ENCODE measurements around the gene WFS1.

WFS1 gene

GRCh38 chr4:6277935-6278800, 8.5 kb downstream of the WFS1 start:
- no peak overlapping the region for H3K27ac ChIP-seq
- H3K4me3 ChIP-seq, result no peak overlapping the region
- H3K9ac ChIP-seq (ENCODE audit: insufficient read length), result no peak overlapping the region
- H3K9me3 ChIP-seq (ENCODE audit: low read depth, low read length), result no peaks in the 10 kb centered on the region
- H3K36me3 ChIP-seq (ENCODE audit: insufficient read depth, low read length), result no peaks in the 10 kb centered on the region
- DNase-seq (ENCODE audit: low read depth, low spot score), result no peak
- TF ChIP-seq POLR2AphosphoS5 (IDR thresholded peaks at IDR 0.05; ENCODE audit: borderline replicate concordance, low read depth, low read length) (no peak), EZH2 (IDR thresholded peaks at IDR 0.05) (no peak), FOXP2 (optimal IDR thresholded peaks at IDR 0.05; ENCODE audit: control extremely low read depth, extremely low read length, insufficient read depth) (no peak)

GRCh38 chr4:6278801-6279197, 9.1 kb downstream of the WFS1 start:
- Histone ChIP-seq H3K9ac (ENCODE audit: insufficient read length) (no peak overlapping the region), H3K27ac (no peak overlapping the region), H3K9me3 (ENCODE audit: low read depth, low read length) (no peaks in the 10 kb centered on the region), H3K36me3 (ENCODE audit: insufficient read depth, low read length) (no peaks in the 10 kb centered on the region), H3K4me3 (no peak overlapping the region)
- DNase-seq (ENCODE audit: low read depth, low spot score), result no peak
- TF ChIP-seq EZH2 (IDR thresholded peaks at IDR 0.05) (no peak), FOXP2 (optimal IDR thresholded peaks at IDR 0.05; ENCODE audit: control extremely low read depth, extremely low read length, insufficient read depth) (no peak), POLR2AphosphoS5 (IDR thresholded peaks at IDR 0.05; ENCODE audit: borderline replicate concordance, low read depth, low read length) (no peak)

DNA sequence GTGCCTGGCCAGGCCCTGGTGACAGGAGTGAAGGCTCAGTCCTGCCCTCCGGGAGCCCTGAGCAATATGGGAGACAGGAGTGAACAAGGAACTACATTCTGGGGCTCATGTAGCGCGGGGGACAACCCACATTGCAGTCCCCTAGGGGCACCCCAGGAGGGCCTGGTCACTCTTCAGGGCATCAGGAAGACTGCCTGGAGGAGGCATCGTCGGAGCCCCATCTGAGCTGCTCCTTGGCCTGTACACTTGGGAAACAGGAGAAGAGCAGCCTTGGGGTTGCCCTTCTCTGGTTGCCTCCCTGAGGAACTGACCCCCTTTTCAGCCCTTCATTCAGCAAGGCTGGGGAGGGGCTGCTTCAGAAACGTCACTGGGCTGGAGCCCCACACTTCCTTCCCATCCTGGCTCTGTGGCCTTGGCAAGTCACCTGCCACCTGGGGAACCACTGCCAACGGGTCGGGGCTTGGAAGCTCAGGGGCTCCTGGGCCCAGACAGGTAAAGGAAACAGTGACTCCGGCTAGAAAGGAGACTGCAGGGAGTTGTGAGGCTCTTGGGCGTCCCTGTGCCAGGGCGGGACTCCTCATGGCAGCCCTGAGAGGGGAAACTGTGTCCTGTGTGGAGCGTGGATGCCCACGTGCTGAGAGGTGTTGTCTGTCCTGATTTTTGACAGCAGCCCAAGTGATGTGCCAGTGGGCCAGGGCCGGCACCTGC, 10.1 kb downstream of the WFS1 start:
- H3K27ac ChIP-seq, result no peak overlapping the region
- H3K4me3 ChIP-seq, result no peak overlapping the region
- H3K36me3 ChIP-seq (ENCODE audit: insufficient read depth, low read length), result no peaks in the 10 kb centered on the region
- DNase-seq (ENCODE audit: low read depth, low spot score), result no peak
- no peak overlapping the region for H3K9ac ChIP-seq (ENCODE audit: insufficient read length)
- TF ChIP-seq FOXP2 (optimal IDR thresholded peaks at IDR 0.05; ENCODE audit: control extremely low read depth, extremely low read length, insufficient read depth), result no peak
- no peak for TF ChIP-seq EZH2 (IDR thresholded peaks at IDR 0.05)
- no peaks in the 10 kb centered on the region for H3K9me3 ChIP-seq (ENCODE audit: low read depth, low read length)

DNA sequence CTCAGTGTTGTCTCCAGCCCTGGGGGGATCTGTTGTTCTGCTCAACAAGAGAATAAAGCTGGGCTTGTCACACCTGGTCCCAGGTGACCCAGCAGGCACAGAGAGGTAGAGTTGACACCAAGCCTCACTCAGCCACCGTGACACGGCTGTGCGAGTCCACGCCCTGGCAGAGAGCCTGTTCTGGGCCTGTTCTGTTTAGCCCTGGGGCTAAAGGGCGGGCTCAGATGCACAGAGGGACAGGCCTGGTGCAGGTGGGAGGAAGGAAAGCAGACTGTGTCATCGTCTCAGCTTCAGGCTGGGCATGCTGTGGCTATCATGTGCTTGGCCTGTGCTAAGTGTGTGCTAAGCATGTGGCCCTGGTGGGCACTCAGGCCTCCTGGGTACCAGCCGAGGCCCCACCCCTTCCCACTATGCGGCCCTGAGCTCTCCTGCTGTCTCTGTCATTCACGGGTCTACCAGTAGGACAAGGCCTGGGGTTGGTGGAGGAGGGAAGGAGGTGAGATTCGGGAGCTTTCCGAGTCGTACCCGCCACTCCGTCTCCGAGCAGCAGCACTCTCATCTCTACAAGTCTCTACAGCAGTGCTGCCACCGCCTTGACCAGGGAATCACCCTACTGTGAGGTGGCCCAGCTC, 10.8 kb downstream of the WFS1 start:
- DNase-seq (ENCODE audit: low read depth, low spot score), result no peak
- Histone ChIP-seq H3K36me3 (ENCODE audit: insufficient read depth, low read length) (no peaks in the 10 kb centered on the region), H3K4me3 (no peak overlapping the region), H3K27ac (no peak overlapping the region), H3K9ac (ENCODE audit: insufficient read length) (no peak overlapping the region), H3K9me3 (ENCODE audit: low read depth, low read length) (no peaks in the 10 kb centered on the region)
- TF ChIP-seq EZH2 (IDR thresholded peaks at IDR 0.05) (no peak), FOXP2 (optimal IDR thresholded peaks at IDR 0.05; ENCODE audit: control extremely low read depth, extremely low read length, insufficient read depth) (no peak), POLR2AphosphoS5 (IDR thresholded peaks at IDR 0.05; ENCODE audit: borderline replicate concordance, low read depth, low read length) (no peak)

DNA sequence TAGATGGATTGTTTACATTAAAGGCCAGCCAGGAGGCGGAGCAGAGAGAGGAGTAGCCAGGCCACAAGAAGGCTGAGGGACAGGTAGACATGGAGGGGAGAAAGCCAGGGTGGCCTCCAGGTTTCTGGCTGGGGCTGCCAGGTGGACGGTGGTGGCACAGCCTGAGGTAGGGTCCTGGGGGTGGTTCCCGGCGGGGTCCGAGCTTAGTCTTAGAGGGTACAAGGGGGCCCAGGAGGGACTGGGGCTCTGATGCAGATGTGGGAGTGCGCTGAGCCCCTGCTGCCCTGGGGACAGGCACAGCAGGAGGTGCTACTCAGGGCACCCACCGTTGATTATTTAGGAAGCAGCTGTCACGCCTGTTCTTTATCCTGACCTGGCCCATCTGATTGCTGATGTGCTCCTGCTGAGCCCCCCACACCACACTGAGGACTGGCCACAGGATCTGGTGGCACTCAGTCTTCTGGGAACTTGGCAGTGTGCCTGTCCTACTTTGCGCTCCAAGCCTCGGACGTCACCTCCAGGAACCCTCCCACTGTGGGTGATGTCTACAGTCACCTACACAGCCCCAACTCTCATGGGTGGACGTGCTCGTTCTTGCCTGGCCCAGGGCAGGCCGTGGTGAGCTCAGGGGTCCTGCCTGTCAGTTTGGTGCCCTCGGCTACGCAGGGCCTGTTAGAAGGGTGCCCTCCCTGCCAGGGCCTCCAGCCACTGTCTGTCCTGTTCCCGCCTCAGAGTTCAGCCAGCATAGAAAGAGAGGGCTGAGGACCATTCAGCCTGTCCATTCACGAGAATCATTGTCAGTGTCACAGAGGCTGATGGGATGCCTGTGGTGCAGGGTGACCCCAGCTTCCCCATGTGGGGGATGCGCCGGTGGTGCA, 12.0 kb downstream of the WFS1 start:
- DNase-seq (ENCODE audit: low read depth, low spot score), result no peak
- Histone ChIP-seq H3K4me3 (no peak overlapping the region), H3K36me3 (ENCODE audit: insufficient read depth, low read length) (no peaks in the 10 kb centered on the region), H3K9ac (ENCODE audit: insufficient read length) (no peak overlapping the region), H3K9me3 (ENCODE audit: low read depth, low read length) (no peaks in the 10 kb centered on the region), H3K27ac (no peak overlapping the region)
- no peak for TF ChIP-seq FOXP2 (optimal IDR thresholded peaks at IDR 0.05; ENCODE audit: control extremely low read depth, extremely low read length, insufficient read depth)
- TF ChIP-seq POLR2AphosphoS5 (IDR thresholded peaks at IDR 0.05; ENCODE audit: borderline replicate concordance, low read depth, low read length), result no peak
- TF ChIP-seq EZH2 (IDR thresholded peaks at IDR 0.05), result no peak

- H3K9me3 ChIP-seq (ENCODE audit: low read depth, low read length), result no peaks in the 10 kb centered on the region
- no peaks in the 10 kb centered on the region for H3K36me3 ChIP-seq (ENCODE audit: insufficient read depth, low read length)
- H3K4me3 ChIP-seq, result no peak overlapping the region
- no peak overlapping the region for H3K27ac ChIP-seq
- no peak for DNase-seq (ENCODE audit: low read depth, low spot score)
- no peak for TF ChIP-seq EZH2 (IDR thresholded peaks at IDR 0.05)
- no peak for TF ChIP-seq FOXP2 (optimal IDR thresholded peaks at IDR 0.05; ENCODE audit: control extremely low read depth, extremely low read length, insufficient read depth)
- TF ChIP-seq POLR2AphosphoS5 (IDR thresholded peaks at IDR 0.05; ENCODE audit: borderline replicate concordance, low read depth, low read length), result no peak
- no peak overlapping the region for H3K9ac ChIP-seq (ENCODE audit: insufficient read length)
Measured at GRCh38 chr4:6282314-6282771, 12.7 kb downstream of the WFS1 start.

- Histone ChIP-seq H3K9ac (ENCODE audit: insufficient read length) (no peak overlapping the region), H3K36me3 (ENCODE audit: insufficient read depth, low read length) (no peaks in the 10 kb centered on the region), H3K27ac (no peak overlapping the region), H3K4me3 (no peak overlapping the region), H3K9me3 (ENCODE audit: low read depth, low read length) (no peaks in the 10 kb centered on the region)
- no peak for DNase-seq (ENCODE audit: low read depth, low spot score)
- TF ChIP-seq POLR2AphosphoS5 (IDR thresholded peaks at IDR 0.05; ENCODE audit: borderline replicate concordance, low read depth, low read length) (no peak), EZH2 (IDR thresholded peaks at IDR 0.05) (no peak), FOXP2 (optimal IDR thresholded peaks at IDR 0.05; ENCODE audit: control extremely low read depth, extremely low read length, insufficient read depth) (no peak)
Measured at GRCh38 chr4:6283282-6283681, 13.6 kb downstream of the WFS1 start.

Data from SK-N-MC (cell line).